Left lung (tissue), 10 donors: ENCODE measurements around the gene MRPL32. TPM values are rescaled to one million over a fixed set of nuclear protein-coding genes. Genes with fewer than 3 reads are reported as not detected.

ENCODE experiments used
- ATAC-seq: fragments of 200-7000 bp; cut with Tn5 transposase; one replicate; pipeline ENCODE4 v1.9.1; 2020; ENCODE audit warnings: moderate library complexity
- DNase-seq, 4 donors: peaks; one replicate each; pipeline ENCODE4 v3.0.0-alpha.2; 2013 to 2020
- H3K27ac ChIP-seq, 2 donors: fragments of 200-600 bp; sonication (generic) in 1 of 2; one replicate each; pipeline versions ENCODE4 v1.5.0 to v1.8.0; 2020 to 2021
- H3K27me3 ChIP-seq, 2 donors: fragments of 200-600 bp; sonication (generic) in 1 of 2; one replicate each; pipeline versions ENCODE4 v1.5.0 to v1.8.0; 2020 to 2021
- H3K36me3 ChIP-seq, 2 donors: fragments of 200-600 bp; sonication (generic) in 1 of 2; one replicate each; pipeline versions ENCODE4 v1.5.0 to v1.8.0; 2020 to 2021
- H3K4me1 ChIP-seq, 2 donors: fragments of 200-600 bp; one replicate each; pipeline ENCODE4 v1.8.0; 2021
- H3K4me3 ChIP-seq, 2 donors: fragments of 200-600 bp; sonication (generic) in 1 of 2; one replicate each; pipeline versions ENCODE4 v1.5.0 to v1.8.0; 2020 to 2021; ENCODE audit warnings: mild to moderate bottlenecking in 1 of 2
- H3K9me3 ChIP-seq, 2 donors: fragments of 200-600 bp; sonication (generic) in 1 of 2; one replicate each; pipeline versions ENCODE4 v1.5.0 to v1.8.0; 2020 to 2021
- intact Hi-C, 2 donors: fragments of 100-400 bp; cut with DNase I; formaldehyde crosslinking; loops; one replicate each; pipeline versions ENCODE4 v1.11.2 to v1.14.2; 2022
- polyA plus RNA-seq, 6 donors: library from polyadenylated mRNA; unstranded; fragments of 120-200 nt; gene quantifications; one replicate each; pipeline ENCODE4 v1.2.1, GENCODE V29; 2013; ENCODE audit not compliant: insufficient read length in 6 of 6
- total RNA-seq, 2 donors: library from RNA; stranded (reverse); fragmentation: NEBNext Ultra II Directional; extraction: Animal tissue kit (Norgen Biotek cat#: 25700); gene quantifications; one replicate each; pipeline ENCODE4 v1.2.1, GENCODE V29; 2021
- TF ChIP-seq, protein P1 (sequence below), 2 donors: fragments of 200-600 bp; sonication (generic) in 1 of 2; IDR thresholded peaks; one replicate each; pipeline versions ENCODE4 v1.5.0 to v1.8.0; 2021; ENCODE audit warnings: antibody characterized with exemption in 2 of 2
- donor health status: DM: no; HTN: yes; CAD: no.
- donor health status: DM: no; HTN: no; CAD: no.

MRPL32 gene
- total and polyA plus RNA-seq, 8 donors = 38.5 to 55.4 (median 53.8) TPM

DNA sequence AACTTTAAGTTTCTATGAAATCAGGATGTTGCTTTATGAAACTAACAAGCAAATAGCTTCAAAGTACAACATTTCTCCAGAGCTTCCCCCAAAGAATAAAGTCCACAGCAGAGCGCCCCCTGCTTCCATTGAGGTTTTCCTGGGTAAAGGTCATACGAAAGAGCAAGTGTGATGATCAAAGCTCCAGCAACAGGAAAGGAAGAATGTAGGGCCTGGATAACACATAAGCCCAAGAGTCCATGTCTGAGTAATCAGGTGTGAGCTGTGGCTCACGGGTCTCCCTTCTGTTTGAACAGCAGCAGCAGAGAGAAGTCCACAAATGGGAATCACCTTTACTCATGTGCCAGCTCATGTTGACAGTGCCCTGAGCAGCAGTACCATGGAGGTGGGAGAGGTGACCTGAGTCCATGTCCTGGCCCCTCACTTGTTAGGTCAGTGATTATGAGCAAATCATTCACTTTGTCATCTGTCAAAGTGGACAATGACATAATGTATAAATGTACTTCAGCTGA lies 50.5 kb downstream of the MRPL32 start:
- DNase-seq = no peak
- Histone ChIP-seq H3K27me3 (no peaks in the 10 kb centered on the region), H3K4me1 (no peaks in the 10 kb centered on the region), H3K9me3 (peaks cover 0 to 13% of the 10 kb centered on the region in 2 donors), H3K36me3 (no peaks in the 10 kb centered on the region), H3K27ac (no peak overlapping the region), H3K4me3 (no peak overlapping the region)
- TF ChIP-seq, protein P1, sequence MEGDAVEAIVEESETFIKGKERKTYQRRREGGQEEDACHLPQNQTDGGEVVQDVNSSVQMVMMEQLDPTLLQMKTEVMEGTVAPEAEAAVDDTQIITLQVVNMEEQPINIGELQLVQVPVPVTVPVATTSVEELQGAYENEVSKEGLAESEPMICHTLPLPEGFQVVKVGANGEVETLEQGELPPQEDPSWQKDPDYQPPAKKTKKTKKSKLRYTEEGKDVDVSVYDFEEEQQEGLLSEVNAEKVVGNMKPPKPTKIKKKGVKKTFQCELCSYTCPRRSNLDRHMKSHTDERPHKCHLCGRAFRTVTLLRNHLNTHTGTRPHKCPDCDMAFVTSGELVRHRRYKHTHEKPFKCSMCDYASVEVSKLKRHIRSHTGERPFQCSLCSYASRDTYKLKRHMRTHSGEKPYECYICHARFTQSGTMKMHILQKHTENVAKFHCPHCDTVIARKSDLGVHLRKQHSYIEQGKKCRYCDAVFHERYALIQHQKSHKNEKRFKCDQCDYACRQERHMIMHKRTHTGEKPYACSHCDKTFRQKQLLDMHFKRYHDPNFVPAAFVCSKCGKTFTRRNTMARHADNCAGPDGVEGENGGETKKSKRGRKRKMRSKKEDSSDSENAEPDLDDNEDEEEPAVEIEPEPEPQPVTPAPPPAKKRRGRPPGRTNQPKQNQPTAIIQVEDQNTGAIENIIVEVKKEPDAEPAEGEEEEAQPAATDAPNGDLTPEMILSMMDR (IDR thresholded peaks at IDR 0.05) = no peak
- intact Hi-C loops = no loop called here
- ATAC-seq = no peak

DNA sequence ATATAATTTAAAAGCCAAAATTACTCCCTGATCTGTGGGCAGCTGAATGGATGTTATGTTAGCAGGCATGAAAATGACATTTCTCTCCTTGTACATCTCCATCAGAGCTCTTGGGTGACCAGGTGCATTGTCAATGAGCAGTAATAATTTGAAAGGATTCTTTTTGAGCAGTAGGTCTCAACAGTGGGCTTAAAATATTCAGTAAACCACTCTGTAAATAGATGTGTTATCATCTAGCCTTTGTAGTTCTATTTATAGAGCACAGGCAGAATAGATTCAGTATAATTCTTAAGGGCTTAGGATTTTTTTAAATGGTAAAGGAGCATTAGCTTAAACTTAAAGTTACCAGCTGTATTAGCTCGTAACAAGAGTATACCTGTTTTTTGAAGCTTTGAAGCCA lies 52.0 kb downstream of the MRPL32 start:
- ATAC-seq (no peak), DNase-seq (no peak)
- TF ChIP-seq, protein P1 (IDR thresholded peaks at IDR 0.05) = no peak
- intact Hi-C loops = no loop called here
- Histone ChIP-seq H3K27ac (no peak overlapping the region), H3K4me1 (no peaks in the 10 kb centered on the region), H3K27me3 (no peaks in the 10 kb centered on the region), H3K9me3 (peaks cover 0 to 13% of the 10 kb centered on the region in 2 donors), H3K36me3 (no peaks in the 10 kb centered on the region), H3K4me3 (no peak overlapping the region)

DNA sequence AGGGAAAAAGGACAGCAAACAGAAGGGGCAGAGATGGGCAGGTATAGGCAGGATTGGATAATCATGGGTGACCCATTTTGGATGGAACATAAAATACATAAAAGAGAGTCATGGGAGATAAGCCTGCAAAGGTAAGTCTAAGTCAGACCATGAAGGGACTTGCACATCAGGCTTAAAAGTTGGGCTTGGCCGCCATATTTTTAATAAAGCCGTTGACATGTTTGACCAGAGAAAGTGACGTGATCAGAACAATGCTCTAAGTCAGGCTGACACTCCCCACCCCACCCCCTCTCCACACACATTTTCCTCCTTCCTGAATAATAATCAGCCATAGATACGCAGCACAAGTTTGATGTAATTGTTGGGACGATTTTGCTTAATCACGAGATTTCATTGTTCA lies 54.0 kb downstream of the MRPL32 start:
- intact Hi-C loops = no loop called here
- no peak for ATAC-seq
- Histone ChIP-seq H3K36me3 (no peaks in the 10 kb centered on the region), H3K4me1 (no peaks in the 10 kb centered on the region), H3K27me3 (peaks cover 0 to under 1% of the 10 kb centered on the region in 2 donors), H3K4me3 (no peak overlapping the region), H3K9me3 (peaks cover 0 to 13% of the 10 kb centered on the region in 2 donors), H3K27ac (no peak overlapping the region)
- DNase-seq = no peak
- TF ChIP-seq, protein P1 (IDR thresholded peaks at IDR 0.05) = no peak

DNA sequence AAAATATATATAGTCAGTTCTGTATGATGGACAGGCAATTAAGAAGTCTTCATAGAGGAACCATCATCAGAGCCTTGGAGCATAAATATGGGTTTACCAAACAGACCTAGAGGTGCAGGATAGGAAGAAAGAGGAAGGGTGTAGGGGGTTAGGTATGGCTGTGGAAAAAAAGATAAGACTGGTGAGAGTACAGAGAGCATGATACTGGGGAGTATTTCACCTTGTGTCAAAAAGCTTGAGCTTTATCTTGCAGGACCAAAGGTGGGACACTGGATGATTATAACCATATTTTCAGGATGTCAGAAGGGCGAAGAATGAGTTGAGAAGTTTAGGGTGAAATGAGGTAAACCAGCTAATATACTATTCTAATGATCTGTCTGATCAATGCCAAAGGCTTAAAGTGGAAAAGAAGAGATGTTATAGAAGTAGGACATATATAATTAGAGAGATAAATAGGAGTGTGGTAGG lies 54.6 kb downstream of the MRPL32 start:
- no peaks in the 10 kb centered on the region for H3K4me1 ChIP-seq
- no peak overlapping the region for H3K27ac ChIP-seq
- DNase-seq = no peak
- no peak overlapping the region for H3K4me3 ChIP-seq
- peaks cover 0 to 6% of the 10 kb centered on the region in 2 donors for H3K27me3 ChIP-seq
- H3K9me3 ChIP-seq = peaks cover 0 to 13% of the 10 kb centered on the region in 2 donors
- TF ChIP-seq, protein P1 (IDR thresholded peaks at IDR 0.05) = no peak
- intact Hi-C loops = no loop called here
- no peak for ATAC-seq
- no peaks in the 10 kb centered on the region for H3K36me3 ChIP-seq

Other genes with a start within 250 kb of the MRPL32 start
- 1 to 10 TPM; 6.5 to 7.2 TPM for gene C7orf25, start 20.3 kb upstream of the MRPL32 start, total RNA-seq
- 1 to 10 TPM; 1.9 to 3.1 (median 2.4) TPM for gene C7orf25, start 20.3 kb upstream of the MRPL32 start, polyA plus RNA-seq
- gene PSMA2, start 202 bp upstream of the MRPL32 start, total RNA-seq = 100 to 1,000 TPM in 1 of 2 donors, 10 to 100 TPM in 1; 65.8 to 111 TPM
- gene PSMA2, start 202 bp upstream of the MRPL32 start, polyA plus RNA-seq = 100 to 1,000 TPM; 126 to 159 (median 143) TPM
- gene HECW1, start 180.3 kb downstream of the MRPL32 start, total RNA-seq = 1 to 10 TPM in 1 of 2 donors, under 1 TPM in 1; 0.29 to 1.4 TPM
- 1 to 10 TPM; 2.9 to 5.1 (median 3.6) TPM for gene HECW1, start 180.3 kb downstream of the MRPL32 start, polyA plus RNA-seq